H7 (cell line): ENCODE results near the gene TAP2. TPM values are rescaled to one million over a fixed set of nuclear protein-coding genes. Genes with fewer than 3 reads are reported as not detected.

ENCODE experiments used
- DNase-seq: peaks from one replicate; pipeline ENCODE4 v3.0.0; 2012
- H3K27me3 ChIP-seq: 2 replicates; pipeline ENCODE4 v1.6.0; 2011; ENCODE audit warnings: mild to moderate bottlenecking, low read length; ENCODE audit not compliant: control insufficient read depth, insufficient read depth
- H3K36me3 ChIP-seq: replicated peaks from 2 replicates; pipeline ENCODE4 v1.5.1; 2011; ENCODE audit warnings: low read length; ENCODE audit not compliant: control insufficient read depth, insufficient read depth
- H3K4me3 ChIP-seq: 2 replicates; pipeline ENCODE4 v1.5.1; 2011; ENCODE audit warnings: low read depth, mild to moderate bottlenecking, control low read depth, low read length, moderate library complexity; ENCODE audit not compliant: insufficient read depth
- total RNA-seq: library from RNA; depleted of rRNA; stranded (reverse); fragments of >200 nt; shearing (Covaris generic); gene quantifications from 2 replicates; pipeline ENCODE4 v1.2.3, GENCODE V29; 2014

TAP2 gene
- total RNA-seq, 1 experiment from 2014 or later: 1.1 TPM

- peak; percentile 10 for DNase-seq
- Histone ChIP-seq H3K4me3 (no peak overlapping the region), H3K36me3 (no peaks in the 10 kb centered on the region; the same call in none of the 2 replicates), H3K27me3 (peaks cover 70% of the 10 kb centered on the region)
Measured at GRCh38 chr6:32847795-32848194, 9.3 kb upstream of the TAP2 start.

- Histone ChIP-seq H3K4me3 (no peak overlapping the region), H3K27me3 (peaks cover 69% of the 10 kb centered on the region), H3K36me3 (no peaks in the 10 kb centered on the region; the same call in none of the 2 replicates)
- peak; percentile 3 for DNase-seq
Measured at GRCh38 chr6:32847004-32847403, 8.5 kb upstream of the TAP2 start.

- Histone ChIP-seq H3K27me3 (peaks cover 60% of the 10 kb centered on the region), H3K4me3 (no peak overlapping the region)
- DNase-seq: peak; percentile 20
Measured at GRCh38 chr6:32845384-32845884, 6.9 kb upstream of the TAP2 start.

GRCh38 chr6:32844839-32845383 lies 6.4 kb upstream of the TAP2 start:
- H3K27me3 ChIP-seq: peaks cover 56% of the 10 kb centered on the region
- DNase-seq: no peak
- no peak overlapping the region for H3K4me3 ChIP-seq
- H3K36me3 ChIP-seq: no peaks in the 10 kb centered on the region; the same call in none of the 2 replicates

More at GRCh38 chr6:32845384-32845884, 6.9 kb upstream of the TAP2 start:
- H3K36me3 ChIP-seq: no peaks in the 10 kb centered on the region; the same call in none of the 2 replicates

GRCh38 chr6:32843979-32844838 lies 5.7 kb upstream of the TAP2 start, which contains the start of gene PSMB8:
Gene PSMB8 (minus strand): TSS chr6:32844047. CDS start chr6:32843996, 51 bp downstream.
- DNase-seq: peak; percentile 94
- H3K27me3 ChIP-seq: peaks cover 54% of the 10 kb centered on the region
- peak within 1 kb of the TSS; percentile 49 for H3K4me3 ChIP-seq
- no peaks in the 10 kb centered on the region; the same call in none of the 2 replicates for H3K36me3 ChIP-seq

- Histone ChIP-seq H3K4me3 (peak overlapping the region; percentile 49), H3K36me3 (no peaks in the 10 kb centered on the region; the same call in none of the 2 replicates), H3K27me3 (peaks cover 48% of the 10 kb centered on the region)
- peak; percentile 77 for DNase-seq
Measured at GRCh38 chr6:32843331-32843978, 4.9 kb upstream of the TAP2 start.

- no peak overlapping the region for H3K4me3 ChIP-seq
- DNase-seq: no peak
- peaks cover 51% of the 10 kb centered on the region for H3K27me3 ChIP-seq
- no peaks in the 10 kb centered on the region; the same call in none of the 2 replicates for H3K36me3 ChIP-seq
Measured at GRCh38 chr6:32842690-32843089, 4.2 kb upstream of the TAP2 start.

- Histone ChIP-seq H3K4me3 (no peak overlapping the region), H3K36me3 (no peaks in the 10 kb centered on the region; the same call in none of the 2 replicates), H3K27me3 (peaks cover 49% of the 10 kb centered on the region)
- no peak for DNase-seq
Measured at GRCh38 chr6:32842021-32842650, 3.6 kb upstream of the TAP2 start.

GRCh38 chr6:32840604-32841246 lies 2.2 kb upstream of the TAP2 start:
- no peaks in the 10 kb centered on the region; the same call in 1 of the 2 replicates for H3K36me3 ChIP-seq
- peaks cover 52% of the 10 kb centered on the region for H3K27me3 ChIP-seq
- no peak for DNase-seq
- no peak overlapping the region for H3K4me3 ChIP-seq

GRCh38 chr6:32839356-32839755 lies 817 bp upstream of the TAP2 start:
- no peak for DNase-seq
- peaks cover 2% of the 10 kb centered on the region for H3K36me3 ChIP-seq
- H3K4me3 ChIP-seq: no peak overlapping the region
- H3K27me3 ChIP-seq: peaks cover 45% of the 10 kb centered on the region

GRCh38 chr6:32837651-32838113 lies 857 bp downstream of the TAP2 start:
- DNase-seq: no peak
- peak overlapping the region; percentile 83 for H3K4me3 ChIP-seq

GRCh38 chr6:32836873-32837272 lies 1.7 kb downstream of the TAP2 start:
- DNase-seq: no peak
- Histone ChIP-seq H3K4me3 (no peak overlapping the region), H3K27me3 (peaks cover 22% of the 10 kb centered on the region; the same call in 1 of the 2 replicates), H3K36me3 (peaks cover 2% of the 10 kb centered on the region)

More at GRCh38 chr6:32837651-32838113, 857 bp downstream of the TAP2 start:
- peaks cover 2% of the 10 kb centered on the region for H3K36me3 ChIP-seq
- H3K27me3 ChIP-seq: peaks cover 28% of the 10 kb centered on the region

- no peak for DNase-seq
- Histone ChIP-seq H3K27me3 (peaks cover 16% of the 10 kb centered on the region; the same call in 1 of the 2 replicates), H3K4me3 (no peak overlapping the region), H3K36me3 (peaks cover 2% of the 10 kb centered on the region)
Measured at GRCh38 chr6:32835167-32835893, 3.2 kb downstream of the TAP2 start.
